Endometrium (tissue), 2 donors: ENCODE results near the gene TEX54.

Source experiments
- FAIRE-seq: peaks from 2 replicates; lab custom pipeline; 2012; peaks lifted over from hg19 to GRCh38; lab: Jason Lieb, UNC
- donor health status: control.
- donor health status: control.

TEX54 gene

DNA sequence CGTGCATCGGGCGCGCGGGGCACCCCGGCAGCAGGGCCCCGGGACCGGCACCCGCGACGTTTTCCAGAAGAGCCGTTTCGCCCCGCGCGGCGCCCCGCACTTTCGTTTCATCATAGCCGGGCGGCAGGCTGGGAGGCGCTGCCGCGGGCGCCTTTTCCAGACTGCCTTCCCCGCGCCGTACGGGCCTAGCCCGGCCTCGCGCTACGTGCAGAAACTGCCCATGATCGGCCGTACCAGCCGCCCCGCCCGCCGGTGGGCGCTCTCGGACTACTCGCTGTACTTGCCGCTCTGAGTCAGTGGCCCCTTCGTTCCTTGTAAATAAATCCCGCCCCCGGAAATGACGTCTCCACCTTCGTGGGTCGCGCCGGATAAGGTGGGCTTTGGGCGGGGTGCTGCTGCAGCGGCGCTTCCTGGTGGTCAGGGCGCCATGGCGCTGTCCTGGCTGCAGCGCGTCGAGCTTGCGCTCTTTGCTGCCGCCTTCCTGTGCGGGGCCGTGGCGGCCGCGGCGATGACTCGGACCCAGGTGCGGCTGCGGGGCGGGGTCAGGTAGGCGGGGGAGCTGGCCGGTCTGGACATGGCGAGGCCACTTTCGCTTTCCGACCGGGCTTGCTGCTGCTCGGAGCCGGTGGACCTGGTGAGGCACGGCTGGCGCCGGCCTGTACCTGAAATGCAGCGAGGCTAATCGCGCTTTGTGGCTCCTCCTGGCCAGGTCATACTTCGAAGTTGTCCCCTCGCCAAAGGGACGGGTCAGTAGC, 45.5 kb downstream of the TEX54 start, which contains the start of gene TMEM179B:
TSS of gene TMEM179B (plus strand) at position 398 of the 755 bp plus-strand sequence. CDS start at position 428, 30 bp downstream.
- no peak for FAIRE-seq

DNA sequence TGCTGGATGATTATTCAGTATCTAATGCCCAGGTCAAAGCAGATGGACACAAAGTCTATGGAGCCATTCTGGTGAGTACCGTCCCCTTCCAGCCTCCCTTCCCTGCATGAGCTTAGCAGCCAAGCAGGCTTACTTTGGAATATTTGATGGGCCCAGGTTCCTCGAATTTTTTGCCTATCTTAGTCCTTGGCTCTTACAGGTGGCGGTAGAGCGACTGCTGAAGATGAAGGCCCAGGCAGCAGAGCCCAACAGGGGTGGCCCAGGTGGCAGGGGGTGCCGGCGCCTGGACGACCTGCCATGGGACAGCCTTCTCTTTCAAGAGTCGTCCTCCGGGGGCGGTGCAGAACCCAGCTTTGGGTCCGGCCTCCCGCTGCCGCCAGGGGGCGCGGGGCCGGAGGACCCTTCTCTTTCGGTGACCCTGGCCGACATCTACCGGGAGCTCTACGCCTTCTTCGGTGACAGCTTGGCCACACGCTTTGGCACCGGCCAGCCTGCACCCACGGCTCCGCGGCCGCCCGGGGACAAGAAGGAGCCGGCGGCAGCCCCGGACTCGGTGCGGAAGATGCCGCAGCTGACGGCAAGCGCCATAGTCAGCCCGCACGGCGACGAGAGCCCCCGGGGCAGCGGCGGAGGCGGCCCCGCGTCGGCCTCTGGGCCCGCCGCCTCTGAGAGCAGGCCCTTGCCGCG, 46.2 kb downstream of the TEX54 start:
- FAIRE-seq, result no peak

DNA sequence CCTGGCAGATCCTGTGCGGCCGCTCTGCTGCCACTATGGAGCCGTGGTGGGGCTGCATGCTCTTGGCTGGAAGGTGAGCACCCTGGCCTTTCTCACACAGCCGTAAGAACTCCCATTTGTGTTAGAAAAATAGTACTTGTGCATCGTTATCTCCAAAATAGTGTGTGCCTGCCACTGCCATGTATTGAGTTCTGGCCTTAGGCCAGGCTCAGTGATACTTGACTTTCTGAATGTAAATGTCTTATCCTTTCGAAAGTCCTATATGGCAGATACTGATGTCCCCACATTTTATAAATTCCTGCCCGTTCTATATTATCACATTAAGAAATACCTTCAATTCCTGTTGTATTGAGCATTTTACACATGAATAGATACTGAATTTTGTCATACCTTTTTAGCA, 49.9 kb downstream of the TEX54 start:
- no peak for FAIRE-seq
